Fibroblast of mammary gland (primary cell): ENCODE measurements around the gene STMN3.

ENCODE experiments used
- DNase-seq: peaks from one replicate; pipeline ENCODE4 v3.0.0-alpha.2; 2010; ENCODE audit warnings: low read depth
- H3K4me3 ChIP-seq: 2 replicates; pipeline ENCODE4 v1.5.1; 2011; ENCODE audit warnings: low read depth, mild to moderate bottlenecking, low read length, moderate library complexity; ENCODE audit not compliant: control insufficient read depth
- CTCF ChIP-seq: conservative IDR thresholded peaks from 2 replicates; pipeline ENCODE4 v1.5.1; 2011; ENCODE audit warnings: low read depth, low read length, inconsistent platforms; ENCODE audit not compliant: control insufficient read depth, insufficient read depth

STMN3 gene

GRCh38 chr20:63653041-63653973 lies at the start of gene STMN3:
Gene STMN3 (minus strand): TSS chr20:63653424. CDS start chr20:63653345, 79 bp downstream.
- peak within 1 kb of the TSS; percentile 45 for H3K4me3 ChIP-seq
- TF ChIP-seq CTCF: no peak
- DNase-seq: peak; percentile 80

GRCh38 chr20:63702036-63702665 lies 48.9 kb upstream of the STMN3 start:
- TF ChIP-seq CTCF: no peak
- no peak overlapping the region for H3K4me3 ChIP-seq
- DNase-seq: no peak

GRCh38 chr20:63701329-63702035 lies 48.3 kb upstream of the STMN3 start:
- H3K4me3 ChIP-seq: no peak overlapping the region
- DNase-seq: no peak
- no peak for TF ChIP-seq CTCF

GRCh38 chr20:63701051-63701328 lies 47.8 kb upstream of the STMN3 start:
- no peak for DNase-seq
- H3K4me3 ChIP-seq: no peak overlapping the region
- no peak for TF ChIP-seq CTCF

GRCh38 chr20:63700199-63701050 lies 47.2 kb upstream of the STMN3 start:
- no peak for TF ChIP-seq CTCF
- no peak overlapping the region for H3K4me3 ChIP-seq
- no peak for DNase-seq

- DNase-seq: no peak
- TF ChIP-seq CTCF: no peak
- no peak overlapping the region for H3K4me3 ChIP-seq
Measured at GRCh38 chr20:63699466-63700198, 46.4 kb upstream of the STMN3 start.
